GM21390 (cell line): ENCODE data around the gene CBFB.

Experiments used
- ATAC-seq: cut with Tn5 transposase; IDR thresholded peaks from one replicate; pipeline ENCODE4 v1.9.1; 2021; ENCODE audit not compliant: unreplicated experiment

Gene CBFB

DNA sequence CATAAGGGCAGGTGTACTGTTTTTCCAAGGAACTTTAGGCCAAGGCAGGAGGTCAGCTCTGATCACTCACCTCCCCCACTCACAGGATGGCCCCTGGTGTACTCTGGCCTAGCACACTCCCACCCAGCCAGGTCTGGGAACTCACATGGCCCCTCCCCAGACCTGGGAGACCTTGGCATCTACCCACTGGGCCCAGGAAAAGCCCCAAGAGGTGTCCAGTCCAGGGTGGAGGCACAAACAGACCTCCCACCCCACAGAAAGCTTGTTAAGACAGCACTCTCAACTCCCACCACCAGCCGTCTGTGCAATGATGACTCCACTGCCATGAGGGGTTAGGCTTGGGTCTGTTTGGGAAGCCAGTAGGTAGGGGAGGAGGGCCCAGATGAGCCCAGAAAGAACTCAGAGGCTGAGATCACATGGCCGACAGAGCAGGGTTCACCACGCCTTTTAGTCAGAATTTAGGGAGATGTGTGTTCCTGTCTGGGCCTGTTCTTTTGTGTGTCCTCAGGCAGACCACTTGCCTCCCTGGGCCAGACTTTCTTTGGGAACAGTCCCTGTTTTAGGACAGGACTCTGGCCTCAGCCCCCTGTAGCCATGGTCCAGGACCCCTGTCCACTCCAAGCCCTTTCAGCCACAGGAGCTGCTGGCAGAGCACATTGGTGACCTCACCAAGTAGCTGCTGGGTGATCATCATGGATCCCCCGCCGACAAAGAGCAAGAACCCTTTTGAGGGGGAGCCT lies 12.1 kb upstream of the CBFB start:
- ATAC-seq, result no peak

DNA sequence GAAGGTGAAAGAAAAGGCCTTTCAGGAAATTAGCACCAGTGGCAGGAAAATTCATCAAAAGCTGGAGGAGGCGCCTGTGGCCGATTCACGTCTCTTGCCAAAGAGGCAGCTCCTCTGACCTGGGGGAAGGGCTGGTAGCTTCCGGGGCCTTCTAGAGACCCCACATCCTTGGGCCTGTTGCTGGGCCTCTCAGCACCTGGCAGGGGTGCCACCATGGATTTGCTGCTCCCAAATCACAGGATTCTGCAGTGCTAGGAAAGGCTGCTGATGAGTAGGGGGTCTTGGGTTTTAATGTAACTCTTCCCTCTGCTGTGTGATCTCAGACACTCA lies 11.6 kb upstream of the CBFB start:
- no peak for ATAC-seq

DNA sequence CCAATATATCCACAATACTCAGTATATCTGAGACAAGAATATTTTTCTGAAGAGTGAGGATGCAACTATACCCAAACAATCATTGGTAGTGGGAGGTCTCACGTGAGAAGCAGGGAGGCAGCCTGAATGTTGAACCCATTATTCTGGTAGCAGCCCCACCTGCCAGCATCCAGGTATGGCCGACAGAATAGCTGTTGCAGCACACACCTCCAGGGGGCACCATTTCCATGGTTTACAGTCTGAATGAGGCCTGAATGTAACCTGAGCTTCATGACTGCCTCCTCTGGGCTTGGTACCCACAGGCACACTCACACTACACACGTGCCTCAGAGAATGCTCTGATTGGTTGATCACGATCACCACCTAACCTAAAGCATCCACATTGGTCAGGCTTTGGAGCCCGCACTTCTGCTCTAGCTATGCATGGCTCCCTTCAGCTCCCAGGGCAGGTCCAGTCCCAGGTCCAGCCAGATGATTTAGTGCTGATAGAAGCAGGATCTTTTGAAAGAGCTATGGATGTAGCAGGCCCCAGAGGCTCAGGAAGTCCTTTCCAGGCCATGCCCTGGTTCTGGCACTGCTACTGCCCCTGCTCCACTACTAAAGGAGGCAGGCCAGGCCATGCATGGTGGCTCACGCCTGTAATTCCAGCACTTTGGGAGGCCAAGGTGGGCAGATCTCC lies 11.0 kb upstream of the CBFB start:
- ATAC-seq, result peak; percentile 85

DNA sequence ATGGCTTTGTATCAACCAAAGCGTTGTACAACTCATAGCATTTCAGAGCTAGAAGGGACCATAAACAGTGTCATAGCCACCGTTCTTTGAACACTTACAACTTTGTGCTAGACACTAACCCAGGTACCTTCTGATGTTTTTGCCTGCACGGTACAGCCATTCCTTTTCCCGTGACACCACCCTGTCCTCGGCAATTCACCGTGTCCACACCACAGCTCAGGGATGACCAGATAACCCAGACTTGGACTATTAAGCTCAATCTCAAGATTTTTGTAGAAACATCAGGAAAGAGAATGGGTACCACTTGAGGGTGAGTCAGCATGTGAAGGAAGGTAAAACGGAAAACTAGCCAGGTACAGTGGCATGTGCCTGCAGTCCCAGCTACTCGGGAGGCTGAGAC lies 9.8 kb upstream of the CBFB start:
- no peak for ATAC-seq

DNA sequence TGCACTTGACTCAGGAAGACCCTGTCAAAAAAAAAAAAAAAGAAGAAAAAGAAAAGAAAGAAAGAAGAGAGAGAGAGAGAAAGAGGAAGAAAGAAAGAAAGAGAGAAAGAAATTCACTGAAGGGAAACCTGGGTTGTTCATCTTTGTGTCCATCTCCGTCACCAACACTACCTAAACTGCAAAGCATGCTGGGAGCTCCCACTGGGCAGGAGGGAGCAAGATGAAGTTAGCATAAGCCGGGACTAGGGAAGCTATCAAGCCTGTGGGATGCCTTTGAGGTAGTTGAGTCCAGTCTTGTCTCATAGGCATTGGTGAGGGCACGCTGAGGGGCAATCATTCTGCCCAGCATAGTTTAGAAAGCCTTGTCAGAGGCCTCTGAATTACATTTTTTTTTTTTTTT lies 7.6 kb upstream of the CBFB start:
- no peak for ATAC-seq

DNA sequence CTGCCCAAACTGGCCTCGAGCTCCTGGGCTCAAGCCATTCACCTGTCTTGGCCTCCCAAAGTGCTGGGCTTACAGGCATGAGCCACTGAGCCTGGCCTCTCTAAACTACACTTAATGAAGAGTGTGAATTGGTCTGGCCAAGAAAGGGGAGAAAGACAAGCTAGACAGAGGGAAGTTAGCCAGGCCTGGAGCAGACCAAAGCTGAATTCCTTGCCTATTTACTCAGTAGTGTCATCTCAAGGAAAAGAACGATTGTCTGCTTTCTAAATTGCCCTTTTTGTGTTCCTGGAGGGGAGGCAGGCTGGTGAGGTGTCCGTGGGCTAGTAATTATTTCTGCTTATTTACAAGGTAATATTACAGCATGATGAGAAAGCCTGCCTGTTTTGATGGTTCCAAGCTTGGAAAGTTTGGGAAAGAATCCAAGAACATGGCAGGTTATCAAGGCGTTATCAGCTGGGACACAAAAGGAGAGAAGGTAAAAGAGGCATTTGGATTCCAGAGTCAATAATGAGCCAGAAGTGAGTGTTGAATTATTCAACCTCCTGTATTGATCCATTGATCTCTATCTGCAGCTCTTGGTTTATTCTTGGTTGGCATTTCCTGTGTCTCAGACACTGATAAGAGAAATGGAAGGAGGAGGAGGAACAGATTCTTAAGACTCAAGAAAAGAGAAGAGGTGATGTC lies 6.3 kb upstream of the CBFB start:
- ATAC-seq, result no peak

DNA sequence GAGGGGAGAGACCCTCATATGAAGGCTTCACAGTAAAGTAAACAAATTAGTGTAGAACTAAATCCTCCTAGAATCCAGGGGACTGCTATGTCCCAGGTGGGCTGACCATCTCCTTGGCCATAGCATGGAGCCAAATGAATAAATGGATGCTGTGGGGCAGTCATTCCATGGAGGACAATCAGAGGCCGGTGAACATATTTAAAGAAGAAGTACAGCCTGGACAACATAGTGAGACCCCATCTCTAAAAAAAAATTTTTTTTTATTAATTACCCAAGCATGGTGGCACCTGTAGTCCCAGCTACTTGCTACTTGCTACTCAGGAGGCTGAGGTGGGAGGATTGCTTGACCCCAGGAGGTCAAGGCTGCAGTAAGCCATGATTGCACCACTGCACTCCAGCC lies 5.3 kb upstream of the CBFB start:
- ATAC-seq, result no peak

GRCh38 chr16:67024384-67025209 lies 4.4 kb upstream of the CBFB start:
- ATAC-seq, result no peak

GRCh38 chr16:67025210-67025550 lies 3.8 kb upstream of the CBFB start:
- ATAC-seq, result no peak

- ATAC-seq, result no peak
Measured at GRCh38 chr16:67026570-67026969, 2.4 kb upstream of the CBFB start.

- no peak for ATAC-seq
Measured at GRCh38 chr16:67027046-67027445, 1.9 kb upstream of the CBFB start.

GRCh38 chr16:67028167-67028695 lies 718 bp upstream of the CBFB start:
- no peak for ATAC-seq

- ATAC-seq, result peak; percentile 40
Measured at GRCh38 chr16:67029254-67030096, 526 bp downstream of the CBFB start.

- ATAC-seq, result no peak
Measured at GRCh38 chr16:67030221-67030962, 1.4 kb downstream of the CBFB start.

GRCh38 chr16:67034487-67034886 lies 5.5 kb downstream of the CBFB start:
- no peak for ATAC-seq

GRCh38 chr16:67035364-67035763 lies 6.4 kb downstream of the CBFB start:
- ATAC-seq, result no peak

GRCh38 chr16:67036323-67036741 lies 7.4 kb downstream of the CBFB start:
- ATAC-seq, result no peak

- ATAC-seq, result no peak
Measured at GRCh38 chr16:67039260-67040020, 10.5 kb downstream of the CBFB start.

- no peak for ATAC-seq
Measured at GRCh38 chr16:67040166-67040565, 11.2 kb downstream of the CBFB start.
